ENCODE results near the gene PRUNE2.

DNA sequence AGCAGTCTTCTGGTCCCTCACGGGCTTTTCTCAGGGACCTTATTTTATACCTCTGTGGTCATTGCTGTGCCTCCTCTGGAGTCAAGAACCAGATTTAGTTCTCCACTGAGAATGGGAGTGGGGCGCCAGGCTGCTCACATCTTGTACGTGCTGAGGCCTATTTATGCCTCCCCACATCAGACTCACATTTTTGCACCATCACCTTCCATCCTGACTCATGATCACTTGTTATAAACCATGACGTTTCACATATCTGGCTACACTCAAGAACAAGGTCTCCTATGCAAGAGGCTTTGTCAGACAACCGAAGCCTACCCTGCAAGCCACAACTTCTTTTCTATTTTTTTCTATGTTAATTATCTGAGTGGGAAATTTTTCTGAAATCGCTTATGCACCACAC is 10.7 kb downstream of the PRUNE2 start:
- TF ChIP-seq POLR2A (IDR thresholded peaks at IDR 0.05): no peak
- TF ChIP-seq, protein P1, sequence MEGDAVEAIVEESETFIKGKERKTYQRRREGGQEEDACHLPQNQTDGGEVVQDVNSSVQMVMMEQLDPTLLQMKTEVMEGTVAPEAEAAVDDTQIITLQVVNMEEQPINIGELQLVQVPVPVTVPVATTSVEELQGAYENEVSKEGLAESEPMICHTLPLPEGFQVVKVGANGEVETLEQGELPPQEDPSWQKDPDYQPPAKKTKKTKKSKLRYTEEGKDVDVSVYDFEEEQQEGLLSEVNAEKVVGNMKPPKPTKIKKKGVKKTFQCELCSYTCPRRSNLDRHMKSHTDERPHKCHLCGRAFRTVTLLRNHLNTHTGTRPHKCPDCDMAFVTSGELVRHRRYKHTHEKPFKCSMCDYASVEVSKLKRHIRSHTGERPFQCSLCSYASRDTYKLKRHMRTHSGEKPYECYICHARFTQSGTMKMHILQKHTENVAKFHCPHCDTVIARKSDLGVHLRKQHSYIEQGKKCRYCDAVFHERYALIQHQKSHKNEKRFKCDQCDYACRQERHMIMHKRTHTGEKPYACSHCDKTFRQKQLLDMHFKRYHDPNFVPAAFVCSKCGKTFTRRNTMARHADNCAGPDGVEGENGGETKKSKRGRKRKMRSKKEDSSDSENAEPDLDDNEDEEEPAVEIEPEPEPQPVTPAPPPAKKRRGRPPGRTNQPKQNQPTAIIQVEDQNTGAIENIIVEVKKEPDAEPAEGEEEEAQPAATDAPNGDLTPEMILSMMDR (IDR thresholded peaks at IDR 0.05): no peak

Measured in lower leg skin (tissue), 3 donors.